Astrocyte (in vitro differentiated cells and primary cell): ENCODE measurements around the gene RIMBP2.

Source experiments
- CTCF ChIP-seq: IDR thresholded peaks from 2 replicates; pipeline ENCODE4 v1.5.1; 2011; ENCODE audit warnings: low read depth, mild to moderate bottlenecking, inconsistent platforms, low read length, moderate library complexity; ENCODE audit not compliant: insufficient read depth
- EZH2 ChIP-seq: IDR thresholded peaks from 2 replicates; pipeline ENCODE4 v1.6.1; 2012; ENCODE audit warnings: mild to moderate bottlenecking, low read length, inconsistent platforms; ENCODE audit not compliant: insufficient read depth

GRCh38 chr12:130672089-130672820, 43.8 kb downstream of the RIMBP2 start:
- TF ChIP-seq CTCF (no peak), EZH2 (no peak)
